Measurements from ENCODE around the gene SWAP70. TPM values are rescaled to one million over a fixed set of nuclear protein-coding genes. Genes with fewer than 3 reads are reported as not detected.
A peak's percentile ranks its signal among the peaks of the same experiment; 100 is the strongest.

Gene SWAP70
- total and polyA plus RNA-seq, 10 of the 15 experiments (the other 5 are each of a cell fraction or from before 2014, with no cell fraction given): 20.6 to 62.4 (median 41.7) TPM

DNA sequence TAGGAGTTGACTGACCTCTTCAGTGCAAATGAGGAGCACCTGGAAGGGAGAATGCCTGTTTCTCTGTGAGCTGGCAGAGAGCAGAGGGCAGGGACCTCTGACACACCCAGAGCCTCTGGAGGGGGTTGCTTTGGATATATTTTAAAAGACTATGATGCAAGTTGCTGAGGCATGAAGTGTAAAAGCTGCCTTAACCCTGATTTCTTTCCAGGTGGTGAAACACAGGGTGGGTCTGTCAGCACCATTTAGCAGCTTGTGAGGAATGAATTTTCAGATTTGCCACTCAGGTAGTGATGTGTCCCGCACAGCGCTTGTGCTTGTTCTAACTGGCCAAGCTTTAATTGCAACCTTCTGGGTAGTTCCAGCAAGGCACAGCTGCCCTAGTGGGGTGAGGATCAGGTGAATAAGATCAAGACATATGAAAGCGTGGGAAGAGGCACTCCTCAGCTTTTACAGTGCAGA lies 90.2 kb downstream of the SWAP70 start:
- FAIRE-seq (no peak), ATAC-seq (no peak), DNase-seq (ENCODE audit: low read depth, low spot score) (no peak)
- H3K79me2 ChIP-seq (ENCODE audit: control insufficient read depth, insufficient read depth, low read length): no peaks in the 10 kb centered on the region
- WGBS (ENCODE audit: insufficient coverage, insufficient replicate concordance, low lambda C conversion rate, missing lambda C conversion rate): 88% methylated on average over 3 of the region's 3 CpGs
- H3K4me3 ChIP-seq: no peak overlapping the region
- H3K9me3 ChIP-seq (replicated peaks; ENCODE audit: control insufficient read depth, insufficient read depth, low read length): no peaks in the 10 kb centered on the region
- H4K20me1 ChIP-seq (ENCODE audit: control insufficient read depth, insufficient read depth): no peaks in the 10 kb centered on the region
- H3K27me3 ChIP-seq (replicated peaks in 1 of 2; ENCODE audit: control insufficient read depth in 2 of 2, insufficient read depth in 2 of 2, low read length in 1 of 2): no peaks in the 10 kb centered on the region
- RAD21 ChIA-PET (ENCODE audit: unreplicated experiment): interaction anchor here (1.3 to 2.2 kb wide), 2 partner anchors 8 to 219 kb away, joined by 3 to 5 read pairs; no protein-coding TSS in a partner anchor
- POLR2A ChIA-PET: no interaction called here
- H2AFZ ChIP-seq (ENCODE audit: control insufficient read depth, low read depth, low read length): no peak overlapping the region
- SMC1A ChIA-PET (ENCODE audit: uncharacterized antibody, unreplicated experiment): interaction anchor here (1.3 kb wide), 1 partner anchor 8 kb away, joined by 5 read pairs; no protein-coding TSS in a partner anchor
- peaks cover 46% of the 10 kb centered on the region for H3K4me1 ChIP-seq (ENCODE audit: control insufficient read depth, insufficient read depth, low read length)
- CTCF ChIA-PET: interaction anchor here (0.8 to 1.9 kb wide), 2 partner anchors 141 to 219 kb away, joined by 5 to 10 read pairs; no protein-coding TSS in a partner anchor
- H3K9ac ChIP-seq (ENCODE audit: control insufficient read depth, insufficient read depth, low read length): no peak overlapping the region
- in situ Hi-C loops (cut with MboI): loop anchor here (5.0 kb wide), 2 partner anchors 142 to 222 kb away; no protein-coding TSS in a partner anchor
- H3K36me3 ChIP-seq (ENCODE audit: control insufficient read depth in 2 of 2, insufficient read depth in 2 of 2, low read length in 1 of 2): peaks cover 0 to 6% of the 10 kb centered on the region in 2 experiments; a peak in 2 of 4 replicates
- intact Hi-C loops (cut with micrococcal nuclease; ENCODE audit: unreplicated experiment): no loop called here
- no peak overlapping the region for H3K4me2 ChIP-seq (ENCODE audit: control insufficient read depth, insufficient read depth)
- TF ChIP-seq MTA3 (IDR thresholded peaks at IDR 0.05; ENCODE audit: borderline replicate concordance, low read length): no peak
- TF ChIP-seq ATF7 (IDR thresholded peaks at IDR 0.05; ENCODE audit: low read depth): no peak
- no peak for TF ChIP-seq SREBF1 (IDR thresholded peaks at IDR 0.05; ENCODE audit: low read length)
- no peak for TF ChIP-seq IRF4 (IDR thresholded peaks at IDR 0.05; ENCODE audit: low read depth, low read length)
- no peak for TF ChIP-seq POLR2AphosphoS2 (IDR thresholded peaks at IDR 0.05; ENCODE audit: low read depth, low read length)
- TF ChIP-seq CREB1 (IDR thresholded peaks at IDR 0.05; ENCODE audit: low read depth): no peak
- no TSS peak for BruUV-seq (replicated peaks)
- no peak overlapping the region for H3K27ac ChIP-seq (ENCODE audit: control insufficient read depth, insufficient read depth)

- no peaks in the 10 kb centered on the region for H4K20me1 ChIP-seq (ENCODE audit: control insufficient read depth, insufficient read depth)
- FAIRE-seq (no peak), ATAC-seq (no peak), DNase-seq (ENCODE audit: low read depth, low spot score) (no peak)
- SMC1A ChIA-PET (ENCODE audit: uncharacterized antibody, unreplicated experiment): interaction anchor here (1.2 kb wide), 1 partner anchor 36 kb away, joined by 3 read pairs; no protein-coding TSS in a partner anchor
- RAD21 ChIA-PET (ENCODE audit: unreplicated experiment): interaction anchor here (0.7 to 1.3 kb wide), 2 partner anchors 12 to 143 kb away, joined by 4 to 5 read pairs; no protein-coding TSS in a partner anchor
- H2AFZ ChIP-seq (ENCODE audit: control insufficient read depth, low read depth, low read length): no peak overlapping the region
- CTCF ChIA-PET: interaction anchor here (1.0 to 1.9 kb wide), 2 partner anchors 207 to 221 kb away, joined by 3 to 10 read pairs; no protein-coding TSS in a partner anchor
- H3K27ac ChIP-seq (ENCODE audit: control insufficient read depth, insufficient read depth): no peak overlapping the region
- peaks cover 53% of the 10 kb centered on the region for H3K4me1 ChIP-seq (ENCODE audit: control insufficient read depth, insufficient read depth, low read length)
- H3K4me2 ChIP-seq (ENCODE audit: control insufficient read depth, insufficient read depth): peak overlapping the region; percentile 35
- 12% methylated on average over 7 of the region's 7 CpGs for WGBS (ENCODE audit: insufficient coverage, insufficient replicate concordance, low lambda C conversion rate, missing lambda C conversion rate)
- intact Hi-C loops (cut with micrococcal nuclease; ENCODE audit: unreplicated experiment): loop anchor here (5.0 kb wide), 2 partner anchors 107 to 567 kb away; no protein-coding TSS in a partner anchor
- no peaks in the 10 kb centered on the region for H3K79me2 ChIP-seq (ENCODE audit: control insufficient read depth, insufficient read depth, low read length)
- H3K9me3 ChIP-seq (replicated peaks; ENCODE audit: control insufficient read depth, insufficient read depth, low read length): no peaks in the 10 kb centered on the region
- peaks cover 0 to 2% of the 10 kb centered on the region in 2 experiments; a peak in 2 of 4 replicates for H3K36me3 ChIP-seq (ENCODE audit: control insufficient read depth in 2 of 2, insufficient read depth in 2 of 2, low read length in 1 of 2)
- no TSS peak for BruUV-seq (replicated peaks)
- no peak overlapping the region for H3K9ac ChIP-seq (ENCODE audit: control insufficient read depth, insufficient read depth, low read length)
- POLR2A ChIA-PET: no interaction called here
- H3K27me3 ChIP-seq (replicated peaks in 1 of 2; ENCODE audit: control insufficient read depth in 2 of 2, insufficient read depth in 2 of 2, low read length in 1 of 2): no peaks in the 10 kb centered on the region
- TF ChIP-seq EED (IDR thresholded peaks at IDR 0.05; ENCODE audit: low read depth) (peak; percentile 46; the same call in 1 of the 2 replicates), RFX5 (IDR thresholded peaks at IDR 0.05; ENCODE audit: low read depth, low read length) (no peak), POLR2A (IDR thresholded peaks at IDR 0.05; ENCODE audit: low read depth, low read length) (no peak)
- H3K4me3 ChIP-seq: no peak overlapping the region
- in situ Hi-C loops (cut with MboI): no loop called here
Observed at GRCh38 chr11:9755561-9756185, 91.8 kb downstream of the SWAP70 start.

Data from GM12878 (cell line).